ENCODE results near the gene TMEM30B. TPM values are rescaled to one million over a fixed set of nuclear protein-coding genes. Genes with fewer than 3 reads are reported as not detected.

The TMEM30B gene
- total RNA-seq, 1 donor from 2014 or later: 0.36 TPM

GRCh38 chr14:61260939-61261776 is 20.0 kb downstream of the TMEM30B start:
- Mint-ChIP-seq H3K9me3 (ENCODE audit: unreplicated experiment) (no peaks in the 10 kb centered on the region), H3K36me3 (ENCODE audit: low read depth, unreplicated experiment) (no peaks in the 10 kb centered on the region), H3K4me3 (ENCODE audit: unreplicated experiment) (no peak overlapping the region), H3K27me3 (ENCODE audit: low read depth, unreplicated experiment) (peaks cover 12% of the 10 kb centered on the region), H3K4me1 (ENCODE audit: low read depth, unreplicated experiment) (no peaks in the 10 kb centered on the region), H3K27ac (ENCODE audit: unreplicated experiment) (no peak overlapping the region)
- Histone ChIP-seq H3K4me3 (ENCODE audit: insufficient read depth, low read depth, low read length) (no peak overlapping the region), H3K36me3 (ENCODE audit: insufficient read depth, low read length) (no peaks in the 10 kb centered on the region), H3K9ac (ENCODE audit: low read length) (no peak overlapping the region), H3K4me2 (ENCODE audit: low read length) (peak overlapping the region; percentile 34), H3K27ac (ENCODE audit: low read depth, low read length) (no peak overlapping the region), H3K9me3 (ENCODE audit: insufficient read depth, low read depth, low read length) (no peaks in the 10 kb centered on the region), H3K4me1 (ENCODE audit: insufficient read depth, low read length) (peaks cover 12% of the 10 kb centered on the region), H3K27me3 (ENCODE audit: insufficient read depth, low read length) (peaks cover 7% of the 10 kb centered on the region), H2AFZ (ENCODE audit: low read depth, low read length) (no peak overlapping the region), H4K20me1 (ENCODE audit: insufficient read depth, low read length) (no peaks in the 10 kb centered on the region), H3K79me2 (ENCODE audit: insufficient read depth, low read length) (no peaks in the 10 kb centered on the region)
- peak; percentile 37 for TF ChIP-seq CTCF (IDR thresholded peaks at IDR 0.05; ENCODE audit: insufficient read depth, low read depth, low read length)
- no peak for TF ChIP-seq EZH2 (IDR thresholded peaks at IDR 0.05; ENCODE audit: insufficient read depth, low read length)
- DNase-seq (ENCODE audit: low read depth) (peak; percentile 80), FAIRE-seq (peak; percentile 56)

- peaks cover 12% of the 10 kb centered on the region for H3K4me1 ChIP-seq (ENCODE audit: insufficient read depth, low read length)
- H3K4me3 ChIP-seq (ENCODE audit: insufficient read depth, low read depth, low read length): no peak overlapping the region
- H3K4me1 Mint-ChIP-seq (ENCODE audit: low read depth, unreplicated experiment): no peaks in the 10 kb centered on the region
- H3K36me3 Mint-ChIP-seq (ENCODE audit: low read depth, unreplicated experiment): no peaks in the 10 kb centered on the region
- FAIRE-seq (no peak), DNase-seq (ENCODE audit: low read depth) (peak; percentile 36)
- no peaks in the 10 kb centered on the region for H3K27me3 ChIP-seq (ENCODE audit: insufficient read depth, low read length)
- H2AFZ ChIP-seq (ENCODE audit: low read depth, low read length): peak overlapping the region; percentile 9
- H3K4me3 Mint-ChIP-seq (ENCODE audit: unreplicated experiment): no peak overlapping the region
- no peak for TF ChIP-seq EZH2 (IDR thresholded peaks at IDR 0.05; ENCODE audit: insufficient read depth, low read length)
- no peak for TF ChIP-seq CTCF (IDR thresholded peaks at IDR 0.05; ENCODE audit: insufficient read depth, low read depth, low read length)
- no peaks in the 10 kb centered on the region for H3K9me3 ChIP-seq (ENCODE audit: insufficient read depth, low read depth, low read length)
- no peak overlapping the region for H3K9ac ChIP-seq (ENCODE audit: low read length)
- H3K79me2 ChIP-seq (ENCODE audit: insufficient read depth, low read length): no peaks in the 10 kb centered on the region
- no peak overlapping the region for H3K27ac ChIP-seq (ENCODE audit: low read depth, low read length)
- no peaks in the 10 kb centered on the region for H4K20me1 ChIP-seq (ENCODE audit: insufficient read depth, low read length)
- no peak overlapping the region for H3K27ac Mint-ChIP-seq (ENCODE audit: unreplicated experiment)
- H3K9me3 Mint-ChIP-seq (ENCODE audit: unreplicated experiment): no peaks in the 10 kb centered on the region
- H3K27me3 Mint-ChIP-seq (ENCODE audit: low read depth, unreplicated experiment): no peaks in the 10 kb centered on the region
- peak overlapping the region; percentile 44 for H3K4me2 ChIP-seq (ENCODE audit: low read length)
- no peaks in the 10 kb centered on the region for H3K36me3 ChIP-seq (ENCODE audit: insufficient read depth, low read length)
These were observed 22.2 kb downstream of the TMEM30B start for GRCh38 chr14:61258985-61259384.

- Mint-ChIP-seq H3K4me1 (ENCODE audit: low read depth, unreplicated experiment) (no peaks in the 10 kb centered on the region), H3K9me3 (ENCODE audit: unreplicated experiment) (no peaks in the 10 kb centered on the region), H3K27ac (ENCODE audit: unreplicated experiment) (no peak overlapping the region), H3K4me3 (ENCODE audit: unreplicated experiment) (no peak overlapping the region), H3K27me3 (ENCODE audit: low read depth, unreplicated experiment) (no peaks in the 10 kb centered on the region), H3K36me3 (ENCODE audit: low read depth, unreplicated experiment) (no peaks in the 10 kb centered on the region)
- H3K4me2 ChIP-seq (ENCODE audit: low read length): no peak overlapping the region
- TF ChIP-seq EZH2 (IDR thresholded peaks at IDR 0.05; ENCODE audit: insufficient read depth, low read length): no peak
- no peak for TF ChIP-seq CTCF (IDR thresholded peaks at IDR 0.05; ENCODE audit: insufficient read depth, low read depth, low read length)
- no peaks in the 10 kb centered on the region for H4K20me1 ChIP-seq (ENCODE audit: insufficient read depth, low read length)
- H3K27ac ChIP-seq (ENCODE audit: low read depth, low read length): no peak overlapping the region
- H3K36me3 ChIP-seq (ENCODE audit: insufficient read depth, low read length): no peaks in the 10 kb centered on the region
- no peaks in the 10 kb centered on the region for H3K27me3 ChIP-seq (ENCODE audit: insufficient read depth, low read length)
- H3K79me2 ChIP-seq (ENCODE audit: insufficient read depth, low read length): no peaks in the 10 kb centered on the region
- no peak overlapping the region for H3K4me3 ChIP-seq (ENCODE audit: insufficient read depth, low read depth, low read length)
- H3K9me3 ChIP-seq (ENCODE audit: insufficient read depth, low read depth, low read length): no peaks in the 10 kb centered on the region
- no peak for FAIRE-seq
- DNase-seq (ENCODE audit: low read depth): no peak
- peaks cover 20% of the 10 kb centered on the region for H3K4me1 ChIP-seq (ENCODE audit: insufficient read depth, low read length)
- no peak overlapping the region for H2AFZ ChIP-seq (ENCODE audit: low read depth, low read length)
- H3K9ac ChIP-seq (ENCODE audit: low read length): no peak overlapping the region
These were observed 23.6 kb downstream of the TMEM30B start for GRCh38 chr14:61257469-61258057.
